HepG2 (cell line): Measurements from ENCODE around the gene ACTN4. TPM values are rescaled to one million over a fixed set of nuclear protein-coding genes. Genes with fewer than 3 reads are reported as not detected.

Source experiments
- HNF4A ChIP-seq: sonication (generic); formaldehyde crosslinking; IDR thresholded peaks from 2 replicates; pipeline ENCODE4 v1.4.0; 2020; ENCODE audit warnings: missing genetic modification reagents
- KAT8 ChIP-seq: IDR thresholded peaks from 2 replicates; pipeline ENCODE4 v1.6.1; 2016; ENCODE audit warnings: missing genetic modification reagents, missing compliant biosample characterization
- MED1 ChIP-seq: sonication (generic); formaldehyde crosslinking; IDR thresholded peaks from 2 replicates; pipeline ENCODE4 v1.4.0; 2020; ENCODE audit warnings: missing genetic modification reagents
- PHF21A ChIP-seq: sonication (generic); formaldehyde crosslinking; IDR thresholded peaks from 2 replicates; pipeline ENCODE4 v1.5.0; 2020; ENCODE audit warnings: mild to moderate bottlenecking, missing genetic modification reagents
- THAP11 ChIP-seq: IDR thresholded peaks from 2 replicates; pipeline ENCODE4 v1.6.1; 2016; ENCODE audit warnings: missing biosample characterization, missing genetic modification reagents
- ZFP90 ChIP-seq: sonication (generic); formaldehyde crosslinking; IDR thresholded peaks from 2 replicates; pipeline ENCODE4 v1.8.0; 2022; ENCODE audit warnings: missing genetic modification reagents, mild to moderate bottlenecking, inconsistent platforms, borderline replicate concordance
- ZNF232 ChIP-seq: sonication (generic); formaldehyde crosslinking; IDR thresholded peaks from 2 replicates; pipeline ENCODE4 v1.4.0; 2020; ENCODE audit warnings: missing genetic modification reagents, borderline replicate concordance
- polyA plus RNA-seq, 8 experiments: library from polyadenylated mRNA; depleted of rRNA in 3 of 8; stranded (reverse) in 7 of 8; unstranded in 1 of 8; fragments of >200 nt; fragmentation: Illumina TruSeq in 4 of 8; extraction: Trizol in 4 of 8; gene quantifications; 2 replicates each; pipeline versions ENCODE4 v1.2.1 to v1.2.3, GENCODE V29; 2011 to 2016; ENCODE audit warnings: low read depth in 4 of 8, missing spikeins in 1 of 8, mixed read lengths in 1 of 8; ENCODE audit not compliant: insufficient read depth in 1 of 8
- total RNA-seq, 5 experiments: library from RNA; depleted of rRNA; stranded (reverse); fragments of >200 nt; fragmentation: Illumina TruSeq; extraction: Trizol; gene quantifications; 2 replicates each; pipeline ENCODE4 v1.2.3, GENCODE V29; 2016; ENCODE audit warnings: low read depth in 1 of 5
- TF ChIP-seq, protein P1 (sequence below): sonication (generic); formaldehyde crosslinking; IDR thresholded peaks from 2 replicates; pipeline ENCODE4 v1.5.0; 2020; ENCODE audit warnings: mild to moderate bottlenecking, missing genetic modification reagents, moderate library complexity
- TF ChIP-seq, protein P2 (sequence below): IDR thresholded peaks from 2 replicates; pipeline ENCODE4 v1.6.1; 2016; ENCODE audit warnings: low read depth, control low read depth
- TF ChIP-seq, protein P3 (sequence below): sonication (generic); formaldehyde crosslinking; IDR thresholded peaks from 2 replicates; pipeline ENCODE4 v1.4.0; 2020; ENCODE audit warnings: missing genetic modification reagents, borderline replicate concordance
- TF ChIP-seq, protein P4 (sequence below): IDR thresholded peaks from 2 replicates; pipeline ENCODE4 v1.6.1; 2016
- TF ChIP-seq, protein P5 (sequence below): IDR thresholded peaks from 2 replicates; pipeline ENCODE4 v1.6.1; 2016; ENCODE audit warnings: missing biosample characterization, missing genetic modification reagents, low read depth
- TF ChIP-seq, protein P6 (sequence below): sonication (generic); formaldehyde crosslinking; IDR thresholded peaks from 2 replicates; pipeline ENCODE4 v1.4.0; 2020; ENCODE audit warnings: missing genetic modification reagents

The ACTN4 gene
- total and polyA plus RNA-seq, 2 of the 13 experiments (the other 11 are each of a cell fraction or from before 2014, with no cell fraction given) = 171 to 192 TPM

DNA sequence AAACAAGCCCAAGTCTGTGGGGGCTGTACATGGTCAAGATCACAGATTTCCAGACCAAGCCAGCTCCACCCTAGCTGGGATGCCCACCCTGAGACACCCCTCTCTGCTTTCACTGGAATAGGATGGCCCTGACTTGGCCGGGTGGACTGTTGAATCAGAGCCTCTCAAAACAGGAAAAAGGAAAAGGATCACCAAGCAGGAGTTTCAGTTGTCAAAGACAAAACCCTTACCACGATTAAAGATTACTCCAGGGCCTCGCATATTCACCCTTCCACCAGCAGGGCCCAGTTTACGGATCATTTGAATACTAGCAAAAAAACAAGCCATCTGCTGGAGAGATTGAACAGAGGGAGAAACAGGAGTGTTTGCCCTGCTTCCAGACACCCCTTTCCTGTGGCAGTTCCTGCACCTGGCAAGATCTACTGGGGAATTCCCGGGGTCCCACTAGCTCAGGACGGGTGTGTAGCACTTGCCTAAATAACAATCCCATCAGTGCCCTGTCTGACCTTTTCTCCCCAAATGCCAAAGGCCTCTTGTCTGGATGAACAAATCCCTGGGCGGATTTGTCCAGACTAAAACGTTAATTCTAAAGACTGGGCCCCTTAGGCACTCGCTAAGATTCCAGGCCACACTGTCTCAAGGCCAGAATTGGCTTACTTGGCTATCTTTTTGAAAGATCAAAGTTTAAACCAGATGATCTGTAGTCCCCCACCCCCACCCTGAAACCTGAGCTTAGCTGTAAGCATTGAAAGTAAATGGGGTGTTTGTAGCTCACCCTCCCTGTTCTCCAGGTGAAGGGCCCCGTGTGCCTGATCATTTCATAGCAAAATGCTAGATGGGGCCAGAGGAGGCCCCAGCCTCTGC lies 38.4 kb downstream of the ACTN4 start (continued):
- TF ChIP-seq, protein P1, sequence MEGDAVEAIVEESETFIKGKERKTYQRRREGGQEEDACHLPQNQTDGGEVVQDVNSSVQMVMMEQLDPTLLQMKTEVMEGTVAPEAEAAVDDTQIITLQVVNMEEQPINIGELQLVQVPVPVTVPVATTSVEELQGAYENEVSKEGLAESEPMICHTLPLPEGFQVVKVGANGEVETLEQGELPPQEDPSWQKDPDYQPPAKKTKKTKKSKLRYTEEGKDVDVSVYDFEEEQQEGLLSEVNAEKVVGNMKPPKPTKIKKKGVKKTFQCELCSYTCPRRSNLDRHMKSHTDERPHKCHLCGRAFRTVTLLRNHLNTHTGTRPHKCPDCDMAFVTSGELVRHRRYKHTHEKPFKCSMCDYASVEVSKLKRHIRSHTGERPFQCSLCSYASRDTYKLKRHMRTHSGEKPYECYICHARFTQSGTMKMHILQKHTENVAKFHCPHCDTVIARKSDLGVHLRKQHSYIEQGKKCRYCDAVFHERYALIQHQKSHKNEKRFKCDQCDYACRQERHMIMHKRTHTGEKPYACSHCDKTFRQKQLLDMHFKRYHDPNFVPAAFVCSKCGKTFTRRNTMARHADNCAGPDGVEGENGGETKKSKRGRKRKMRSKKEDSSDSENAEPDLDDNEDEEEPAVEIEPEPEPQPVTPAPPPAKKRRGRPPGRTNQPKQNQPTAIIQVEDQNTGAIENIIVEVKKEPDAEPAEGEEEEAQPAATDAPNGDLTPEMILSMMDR = peak; percentile 16; the same call in 1 of the 2 replicates
- TF ChIP-seq THAP11 (peak; percentile 15; the same call in 1 of the 2 replicates), MED1 (CRISPR knock-in tag) (peak; percentile 43; the same call in 1 of the 2 replicates), PHF21A (CRISPR knock-in tag) (peak; percentile 81; the same call in 1 of the 2 replicates), ZNF232 (no peak), ZFP90 (CRISPR knock-in tag) (0 out of 2 replicates have a peak, but pooled peaks have one; percentile 6), KAT8 (peak; percentile 11; the same call in 1 of the 2 replicates), HNF4A (CRISPR knock-in tag) (peak; percentile 79)
- TF ChIP-seq, protein P2, sequence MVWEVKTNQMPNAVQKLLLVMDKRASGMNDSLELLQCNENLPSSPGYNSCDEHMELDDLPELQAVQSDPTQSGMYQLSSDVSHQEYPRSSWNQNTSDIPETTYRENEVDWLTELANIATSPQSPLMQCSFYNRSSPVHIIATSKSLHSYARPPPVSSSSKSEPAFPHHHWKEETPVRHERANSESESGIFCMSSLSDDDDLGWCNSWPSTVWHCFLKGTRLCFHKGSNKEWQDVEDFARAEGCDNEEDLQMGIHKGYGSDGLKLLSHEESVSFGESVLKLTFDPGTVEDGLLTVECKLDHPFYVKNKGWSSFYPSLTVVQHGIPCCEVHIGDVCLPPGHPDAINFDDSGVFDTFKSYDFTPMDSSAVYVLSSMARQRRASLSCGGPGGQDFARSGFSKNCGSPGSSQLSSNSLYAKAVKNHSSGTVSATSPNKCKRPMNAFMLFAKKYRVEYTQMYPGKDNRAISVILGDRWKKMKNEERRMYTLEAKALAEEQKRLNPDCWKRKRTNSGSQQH (CRISPR knock-in tag) = 0 out of 2 replicates have a peak, but pooled peaks have one; percentile 37
- TF ChIP-seq, protein P3, sequence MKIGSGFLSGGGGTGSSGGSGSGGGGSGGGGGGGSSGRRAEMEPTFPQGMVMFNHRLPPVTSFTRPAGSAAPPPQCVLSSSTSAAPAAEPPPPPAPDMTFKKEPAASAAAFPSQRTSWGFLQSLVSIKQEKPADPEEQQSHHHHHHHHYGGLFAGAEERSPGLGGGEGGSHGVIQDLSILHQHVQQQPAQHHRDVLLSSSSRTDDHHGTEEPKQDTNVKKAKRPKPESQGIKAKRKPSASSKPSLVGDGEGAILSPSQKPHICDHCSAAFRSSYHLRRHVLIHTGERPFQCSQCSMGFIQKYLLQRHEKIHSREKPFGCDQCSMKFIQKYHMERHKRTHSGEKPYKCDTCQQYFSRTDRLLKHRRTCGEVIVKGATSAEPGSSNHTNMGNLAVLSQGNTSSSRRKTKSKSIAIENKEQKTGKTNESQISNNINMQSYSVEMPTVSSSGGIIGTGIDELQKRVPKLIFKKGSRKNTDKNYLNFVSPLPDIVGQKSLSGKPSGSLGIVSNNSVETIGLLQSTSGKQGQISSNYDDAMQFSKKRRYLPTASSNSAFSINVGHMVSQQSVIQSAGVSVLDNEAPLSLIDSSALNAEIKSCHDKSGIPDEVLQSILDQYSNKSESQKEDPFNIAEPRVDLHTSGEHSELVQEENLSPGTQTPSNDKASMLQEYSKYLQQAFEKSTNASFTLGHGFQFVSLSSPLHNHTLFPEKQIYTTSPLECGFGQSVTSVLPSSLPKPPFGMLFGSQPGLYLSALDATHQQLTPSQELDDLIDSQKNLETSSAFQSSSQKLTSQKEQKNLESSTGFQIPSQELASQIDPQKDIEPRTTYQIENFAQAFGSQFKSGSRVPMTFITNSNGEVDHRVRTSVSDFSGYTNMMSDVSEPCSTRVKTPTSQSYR (CRISPR knock-in tag) = peak; percentile 88
- TF ChIP-seq, protein P4, sequence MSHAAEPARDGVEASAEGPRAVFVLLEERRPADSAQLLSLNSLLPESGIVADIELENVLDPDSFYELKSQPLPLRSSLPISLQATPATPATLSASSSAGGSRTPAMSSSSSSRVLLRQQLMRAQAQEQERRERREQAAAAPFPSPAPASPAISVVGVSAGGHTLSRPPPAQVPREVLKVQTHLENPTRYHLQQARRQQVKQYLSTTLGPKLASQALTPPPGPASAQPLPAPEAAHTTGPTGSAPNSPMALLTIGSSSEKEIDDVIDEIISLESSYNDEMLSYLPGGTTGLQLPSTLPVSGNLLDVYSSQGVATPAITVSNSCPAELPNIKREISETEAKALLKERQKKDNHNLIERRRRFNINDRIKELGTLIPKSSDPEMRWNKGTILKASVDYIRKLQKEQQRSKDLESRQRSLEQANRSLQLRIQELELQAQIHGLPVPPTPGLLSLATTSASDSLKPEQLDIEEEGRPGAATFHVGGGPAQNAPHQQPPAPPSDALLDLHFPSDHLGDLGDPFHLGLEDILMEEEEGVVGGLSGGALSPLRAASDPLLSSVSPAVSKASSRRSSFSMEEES (CRISPR knock-in tag) = peak; percentile 55; the same call in 1 of the 2 replicates
- TF ChIP-seq, protein P5, sequence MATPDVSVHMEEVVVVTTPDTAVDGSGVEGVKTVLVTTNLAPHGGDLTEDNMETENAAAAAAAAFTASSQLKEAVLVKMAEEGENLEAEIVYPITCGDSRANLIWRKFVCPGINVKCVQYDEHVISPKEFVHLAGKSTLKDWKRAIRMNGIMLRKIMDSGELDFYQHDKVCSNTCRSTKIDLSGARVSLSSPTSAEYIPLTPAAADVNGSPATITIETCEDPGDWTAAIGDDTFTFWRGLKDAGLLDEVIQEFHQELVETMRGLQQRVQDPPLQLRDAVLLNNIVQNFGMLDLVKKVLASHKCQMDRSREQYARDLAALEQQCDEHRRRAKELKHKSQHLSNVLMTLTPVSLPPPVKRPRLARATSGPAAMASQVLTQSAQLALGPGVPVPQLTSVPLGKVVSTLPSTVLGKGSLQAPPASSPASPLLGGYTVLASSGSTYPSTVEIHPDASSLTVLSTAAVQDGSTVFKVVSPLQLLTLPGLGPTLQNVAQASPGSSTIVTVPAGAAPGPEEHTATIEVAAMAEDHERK (CRISPR knock-in tag) = no peak
- TF ChIP-seq, protein P6, sequence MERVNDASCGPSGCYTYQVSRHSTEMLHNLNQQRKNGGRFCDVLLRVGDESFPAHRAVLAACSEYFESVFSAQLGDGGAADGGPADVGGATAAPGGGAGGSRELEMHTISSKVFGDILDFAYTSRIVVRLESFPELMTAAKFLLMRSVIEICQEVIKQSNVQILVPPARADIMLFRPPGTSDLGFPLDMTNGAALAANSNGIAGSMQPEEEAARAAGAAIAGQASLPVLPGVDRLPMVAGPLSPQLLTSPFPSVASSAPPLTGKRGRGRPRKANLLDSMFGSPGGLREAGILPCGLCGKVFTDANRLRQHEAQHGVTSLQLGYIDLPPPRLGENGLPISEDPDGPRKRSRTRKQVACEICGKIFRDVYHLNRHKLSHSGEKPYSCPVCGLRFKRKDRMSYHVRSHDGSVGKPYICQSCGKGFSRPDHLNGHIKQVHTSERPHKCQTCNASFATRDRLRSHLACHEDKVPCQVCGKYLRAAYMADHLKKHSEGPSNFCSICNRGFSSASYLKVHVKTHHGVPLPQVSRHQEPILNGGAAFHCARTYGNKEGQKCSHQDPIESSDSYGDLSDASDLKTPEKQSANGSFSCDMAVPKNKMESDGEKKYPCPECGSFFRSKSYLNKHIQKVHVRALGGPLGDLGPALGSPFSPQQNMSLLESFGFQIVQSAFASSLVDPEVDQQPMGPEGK (CRISPR knock-in tag) = peak; percentile 64
- TF ChIP-seq, all 625 proteins: peak for 81
